Panc1 (cell line): ENCODE results near the gene PPARG. TPM values are rescaled to one million over a fixed set of nuclear protein-coding genes. Genes with fewer than 3 reads are reported as not detected.
A peak's percentile ranks its signal among the peaks of the same experiment; 100 is the strongest.
"Not testable (repeated sequence)": the region's sequence is repeated elsewhere in the genome, so short reads cannot be mapped to it uniquely, and the experiment has no call there.

Experiments
- ATAC-seq: fragments of 200-7000 bp; cut with Tn5 transposase; 2 replicates; pipeline ENCODE4 v1.9.1; 2020; ENCODE audit warnings: mild to moderate bottlenecking, moderate library complexity
- BruUV-seq: library from RNA; stranded (reverse); fragments of 400-500 nt; replicated peaks from 2 replicates; lab custom pipeline; 2021; lab: Mats Ljungman, UMichigan
- CTCF ChIA-PET: fragments of 300-600 bp; sonication (Branson Sonifier 250); formaldehyde crosslinking; loops from one replicate; lab custom pipeline; 2022; ENCODE audit warnings: antibody characterized with exemption; lab: Charles Lee
- POLR2A ChIA-PET: fragments of 300-600 bp; sonication (Branson Sonifier 250); formaldehyde crosslinking; loops from one replicate; lab custom pipeline; 2022; ENCODE audit warnings: antibody characterized with exemption; lab: Charles Lee
- DNase-seq: peaks from one replicate; pipeline ENCODE4 v3.0.0-alpha.2; 2010; ENCODE audit warnings: low read depth, low spot score
- H3K27ac ChIP-seq: 2 replicates; pipeline ENCODE4 v1.5.1; 2011; ENCODE audit warnings: mild to moderate bottlenecking, low read length, inconsistent platforms
- H3K27me3 ChIP-seq: fragments of 200-500 bp; sonication (Bioruptor generic); 2 replicates; pipeline ENCODE4 v1.6.0; 2014; ENCODE audit warnings: low read length, inconsistent platforms; ENCODE audit not compliant: control insufficient read depth, insufficient read depth
- H3K36me3 ChIP-seq: fragments of 200-500 bp; sonication (Bioruptor generic); 2 replicates; pipeline ENCODE4 v1.5.1; 2014; ENCODE audit warnings: inconsistent platforms, mild to moderate bottlenecking, low read length, moderate library complexity; ENCODE audit not compliant: control insufficient read depth, insufficient read depth
- H3K4me1 ChIP-seq: 2 replicates; pipeline ENCODE4 v1.5.1; 2011; ENCODE audit warnings: inconsistent platforms, mild to moderate bottlenecking, low read length, moderate library complexity; ENCODE audit not compliant: control insufficient read depth, insufficient read depth
- H3K4me3 ChIP-seq, 2 experiments: 2 replicates each; pipeline ENCODE4 v1.5.1; 2011 to 2012; ENCODE audit warnings: low read depth in 2 of 2, low read length in 2 of 2, mild to moderate bottlenecking in 2 of 2, inconsistent platforms in 1 of 2, moderate library complexity in 1 of 2
- H3K9me3 ChIP-seq: fragments of 200-500 bp; sonication (Bioruptor generic); 2 replicates; pipeline ENCODE4 v1.5.1; 2014; ENCODE audit warnings: low read depth, mild to moderate bottlenecking, inconsistent platforms, low read length, moderate library complexity; ENCODE audit not compliant: control insufficient read depth, insufficient read depth
- POLR2AphosphoS5 ChIP-seq: IDR thresholded peaks from 2 replicates; pipeline ENCODE4 v1.6.1; 2012; ENCODE audit warnings: mild to moderate bottlenecking, low read depth, low read length, moderate library complexity
- SIN3A ChIP-seq: IDR thresholded peaks from 2 replicates; pipeline ENCODE4 v1.6.1; 2012; ENCODE audit warnings: low read depth, mild to moderate bottlenecking, low read length, moderate library complexity, borderline replicate concordance; ENCODE audit not compliant: insufficient read depth
- TCF7L2 ChIP-seq: IDR thresholded peaks from 2 replicates; pipeline ENCODE4 v1.6.1; 2011; ENCODE audit warnings: mild to moderate bottlenecking, low read depth, low read length, inconsistent platforms
- in situ Hi-C: cut with HindIII; loops from 2 replicates; pipeline ENCODE4 v1.10.0; 2016; ENCODE audit warnings: low sequenced_read_pairs, low pct_unique_long_range_greater_than_20kb
- intact Hi-C: fragments of 100-400 bp; cut with micrococcal nuclease; formaldehyde crosslinking; loops from one replicate; pipeline ENCODE4 v1.10.0; 2022; ENCODE audit not compliant: unreplicated experiment
- total RNA-seq: library from RNA; stranded (reverse); gene quantifications from one replicate; pipeline ENCODE4 v1.2.1, GENCODE V29; 2021; ENCODE audit not compliant: unreplicated experiment
- TF ChIP-seq, protein P1 (sequence below), 2 experiments: IDR thresholded peaks; 2 replicates each; pipeline ENCODE4 v1.6.1; 2011 to 2012; ENCODE audit warnings: low read depth in 2 of 2, control low read depth in 1 of 2, low read length in 1 of 2, mild to moderate bottlenecking in 1 of 2, moderate library complexity in 1 of 2; ENCODE audit not compliant: insufficient read depth in 1 of 2
- TF ChIP-seq, protein P2 (sequence below): fragments of 450-650 bp; IDR thresholded peaks from 2 replicates; pipeline ENCODE4 v1.5.1; 2017; ENCODE audit warnings: mild to moderate bottlenecking

Gene PPARG
- total RNA-seq, 1 experiment from 2014 or later, result 88.1 TPM

DNA sequence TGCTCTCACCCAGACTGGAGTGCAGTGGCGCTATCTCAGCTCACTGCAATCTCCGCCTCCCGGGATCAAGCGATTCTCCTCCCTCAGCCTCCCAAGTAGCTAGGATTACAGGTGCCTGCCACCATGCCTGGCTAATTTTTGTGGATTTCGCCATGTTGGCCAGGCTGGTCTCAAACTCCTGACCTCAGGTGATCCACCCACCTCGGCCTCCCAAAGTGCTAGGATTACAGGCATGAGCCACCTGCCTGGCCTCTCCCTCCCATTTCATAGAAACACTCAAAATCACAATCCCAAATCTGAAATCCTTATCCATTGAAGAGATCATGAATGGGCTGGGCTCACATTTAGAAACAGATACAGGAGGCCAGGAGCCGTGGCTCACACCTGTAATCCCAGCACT, 180.4 kb downstream of the PPARG start:
- H3K36me3 ChIP-seq, ATAC-seq, CTCF ChIA-PET, H3K4me3 ChIP-seq, H3K9me3 ChIP-seq, in situ Hi-C loops, BruUV-seq, intact Hi-C loops, POLR2A ChIA-PET, DNase-seq, H3K27me3 ChIP-seq: not testable (repeated sequence)
- H3K4me1 ChIP-seq, result peaks cover 11% of the 10 kb centered on the region
- peak overlapping the region; percentile 62; the same call in 1 of the 2 replicates for H3K27ac ChIP-seq

DNA sequence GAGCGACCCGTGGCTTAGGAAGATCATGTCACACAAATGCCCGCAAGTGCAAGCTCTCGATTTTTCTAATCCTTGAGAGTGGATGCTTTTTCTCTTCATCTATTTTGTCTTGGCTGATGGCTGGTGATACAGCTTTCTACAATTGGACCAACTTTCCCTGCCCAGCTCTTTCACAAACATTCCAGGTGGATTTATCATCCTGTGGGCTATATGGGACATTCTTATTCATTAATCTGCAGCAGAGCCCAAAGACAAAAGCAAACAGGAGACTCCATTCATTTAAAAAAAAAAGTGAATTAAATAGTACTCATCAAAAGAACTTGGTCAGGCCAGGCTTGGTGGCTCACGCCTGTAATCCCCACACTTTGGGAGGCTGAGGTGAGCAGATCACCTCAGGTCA, 181.2 kb downstream of the PPARG start:
- Histone ChIP-seq H3K27me3 (no peaks in the 10 kb centered on the region), H3K4me1 (peaks cover 11% of the 10 kb centered on the region), H3K4me3 (no peak overlapping the region), H3K27ac (peak overlapping the region; percentile 62), H3K9me3 (no peaks in the 10 kb centered on the region), H3K36me3 (no peaks in the 10 kb centered on the region)
- TF ChIP-seq, protein P1, sequence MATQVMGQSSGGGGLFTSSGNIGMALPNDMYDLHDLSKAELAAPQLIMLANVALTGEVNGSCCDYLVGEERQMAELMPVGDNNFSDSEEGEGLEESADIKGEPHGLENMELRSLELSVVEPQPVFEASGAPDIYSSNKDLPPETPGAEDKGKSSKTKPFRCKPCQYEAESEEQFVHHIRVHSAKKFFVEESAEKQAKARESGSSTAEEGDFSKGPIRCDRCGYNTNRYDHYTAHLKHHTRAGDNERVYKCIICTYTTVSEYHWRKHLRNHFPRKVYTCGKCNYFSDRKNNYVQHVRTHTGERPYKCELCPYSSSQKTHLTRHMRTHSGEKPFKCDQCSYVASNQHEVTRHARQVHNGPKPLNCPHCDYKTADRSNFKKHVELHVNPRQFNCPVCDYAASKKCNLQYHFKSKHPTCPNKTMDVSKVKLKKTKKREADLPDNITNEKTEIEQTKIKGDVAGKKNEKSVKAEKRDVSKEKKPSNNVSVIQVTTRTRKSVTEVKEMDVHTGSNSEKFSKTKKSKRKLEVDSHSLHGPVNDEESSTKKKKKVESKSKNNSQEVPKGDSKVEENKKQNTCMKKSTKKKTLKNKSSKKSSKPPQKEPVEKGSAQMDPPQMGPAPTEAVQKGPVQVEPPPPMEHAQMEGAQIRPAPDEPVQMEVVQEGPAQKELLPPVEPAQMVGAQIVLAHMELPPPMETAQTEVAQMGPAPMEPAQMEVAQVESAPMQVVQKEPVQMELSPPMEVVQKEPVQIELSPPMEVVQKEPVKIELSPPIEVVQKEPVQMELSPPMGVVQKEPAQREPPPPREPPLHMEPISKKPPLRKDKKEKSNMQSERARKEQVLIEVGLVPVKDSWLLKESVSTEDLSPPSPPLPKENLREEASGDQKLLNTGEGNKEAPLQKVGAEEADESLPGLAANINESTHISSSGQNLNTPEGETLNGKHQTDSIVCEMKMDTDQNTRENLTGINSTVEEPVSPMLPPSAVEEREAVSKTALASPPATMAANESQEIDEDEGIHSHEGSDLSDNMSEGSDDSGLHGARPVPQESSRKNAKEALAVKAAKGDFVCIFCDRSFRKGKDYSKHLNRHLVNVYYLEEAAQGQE (IDR thresholded peaks at IDR 0.05; ENCODE audit: insufficient read depth in 1 of 2, low read depth in 2 of 2, low read length in 1 of 2), result no peak
- TF ChIP-seq POLR2AphosphoS5 (no peak), SIN3A (no peak), TCF7L2 (no peak)
- TF ChIP-seq, protein P2, sequence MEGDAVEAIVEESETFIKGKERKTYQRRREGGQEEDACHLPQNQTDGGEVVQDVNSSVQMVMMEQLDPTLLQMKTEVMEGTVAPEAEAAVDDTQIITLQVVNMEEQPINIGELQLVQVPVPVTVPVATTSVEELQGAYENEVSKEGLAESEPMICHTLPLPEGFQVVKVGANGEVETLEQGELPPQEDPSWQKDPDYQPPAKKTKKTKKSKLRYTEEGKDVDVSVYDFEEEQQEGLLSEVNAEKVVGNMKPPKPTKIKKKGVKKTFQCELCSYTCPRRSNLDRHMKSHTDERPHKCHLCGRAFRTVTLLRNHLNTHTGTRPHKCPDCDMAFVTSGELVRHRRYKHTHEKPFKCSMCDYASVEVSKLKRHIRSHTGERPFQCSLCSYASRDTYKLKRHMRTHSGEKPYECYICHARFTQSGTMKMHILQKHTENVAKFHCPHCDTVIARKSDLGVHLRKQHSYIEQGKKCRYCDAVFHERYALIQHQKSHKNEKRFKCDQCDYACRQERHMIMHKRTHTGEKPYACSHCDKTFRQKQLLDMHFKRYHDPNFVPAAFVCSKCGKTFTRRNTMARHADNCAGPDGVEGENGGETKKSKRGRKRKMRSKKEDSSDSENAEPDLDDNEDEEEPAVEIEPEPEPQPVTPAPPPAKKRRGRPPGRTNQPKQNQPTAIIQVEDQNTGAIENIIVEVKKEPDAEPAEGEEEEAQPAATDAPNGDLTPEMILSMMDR, result no peak
- DNase-seq, result no peak
- POLR2A ChIA-PET, result interaction anchor here (0.6 kb wide), 2 partner anchors 159 to 1466 kb away, joined by 3 read pairs; no protein-coding TSS in a partner anchor
- BruUV-seq, result no TSS peak
- intact Hi-C loops, result loop anchor here (10.0 kb wide), 2 partner anchors 65 to 175 kb away; no protein-coding TSS in a partner anchor
- ATAC-seq, result no peak
- in situ Hi-C loops, result no loop called here
- CTCF ChIA-PET, result no interaction called here

DNA sequence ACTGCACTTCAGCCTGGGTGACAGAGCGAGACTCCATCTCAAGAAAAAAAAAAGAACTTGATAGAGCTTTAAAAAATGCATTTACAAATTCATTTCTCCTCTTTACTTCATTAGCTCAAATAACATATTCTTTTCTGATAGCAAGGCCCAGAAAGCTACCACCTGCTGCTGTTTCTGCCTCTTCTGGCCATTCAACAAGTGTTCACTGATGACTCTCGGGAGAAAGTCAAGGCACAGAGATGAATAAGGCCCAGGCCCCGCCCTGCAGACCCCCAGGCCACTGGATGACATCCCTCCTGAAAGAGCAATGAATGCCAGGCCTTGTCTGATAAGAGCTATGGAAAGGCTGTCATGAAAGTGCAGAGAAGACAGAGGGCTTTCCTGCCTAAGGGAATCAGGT, 181.8 kb downstream of the PPARG start:
- CTCF ChIA-PET, result no interaction called here
- H3K4me3 ChIP-seq, result no peak overlapping the region

More for the DNA sequence above, 181.8 kb downstream of the PPARG start:
- H3K36me3 ChIP-seq, result no peaks in the 10 kb centered on the region
- in situ Hi-C loops, result no loop called here
- no TSS peak for BruUV-seq
- ATAC-seq, result no peak
- no peaks in the 10 kb centered on the region for H3K9me3 ChIP-seq
- TF ChIP-seq POLR2AphosphoS5 (no peak), SIN3A (no peak), TCF7L2 (no peak)
- TF ChIP-seq, protein P1 (IDR thresholded peaks at IDR 0.05; ENCODE audit: insufficient read depth in 1 of 2, low read depth in 2 of 2, low read length in 1 of 2), result no peak
- TF ChIP-seq, protein P2, result no peak
- POLR2A ChIA-PET, result interaction anchor here (0.6 kb wide), 1 partner anchor 42 kb away, joined by 3 read pairs; no protein-coding TSS in a partner anchor
- no peaks in the 10 kb centered on the region for H3K27me3 ChIP-seq
- H3K4me1 ChIP-seq, result peaks cover 11% of the 10 kb centered on the region
- H3K27ac ChIP-seq, result peak overlapping the region; percentile 84
- intact Hi-C loops, result loop anchor here (10.0 kb wide), 2 partner anchors 66 to 176 kb away; no protein-coding TSS in a partner anchor
- DNase-seq, result no peak
